Bronchial epithelial cell (primary cell): Measurements from ENCODE around the gene LAMA5. TPM values are rescaled to one million over a fixed set of nuclear protein-coding genes. Genes with fewer than 3 reads are reported as not detected.

ENCODE experiments used
- DNase-seq: peaks from one replicate; pipeline ENCODE4 v3.0.0-alpha.2; 2010; ENCODE audit warnings: low read depth
- FAIRE-seq: peaks from 2 replicates; lab custom pipeline; 2011; peaks lifted over from hg19 to GRCh38; lab: Jason Lieb, UNC
- H3K27me3 ChIP-seq: 2 replicates; pipeline ENCODE4 v1.5.1; 2011; ENCODE audit warnings: low read length; ENCODE audit not compliant: control insufficient read depth, insufficient read depth
- H3K36me3 ChIP-seq: 2 replicates; pipeline ENCODE4 v1.5.1; 2011; ENCODE audit warnings: low read length; ENCODE audit not compliant: control insufficient read depth, insufficient read depth
- H3K4me3 ChIP-seq: 2 replicates; pipeline ENCODE4 v1.5.1; 2011; ENCODE audit warnings: mild to moderate bottlenecking, low read depth, low read length, control low read depth
- total RNA-seq: library from RNA; depleted of rRNA; stranded (reverse); fragments of >200 nt; gene quantifications from 2 replicates; pipeline ENCODE4 v1.2.1, GENCODE V29; 2014
- TF ChIP-seq, protein P1 (sequence below): IDR thresholded peaks from 2 replicates; pipeline ENCODE4 v1.5.1; 2011; ENCODE audit warnings: mild to moderate bottlenecking, moderate library complexity, low read length, control low read depth, inconsistent platforms; ENCODE audit not compliant: insufficient read depth, severe bottlenecking

The LAMA5 gene
- total RNA-seq, 1 donor from 2014 or later = 61.6 TPM

DNA sequence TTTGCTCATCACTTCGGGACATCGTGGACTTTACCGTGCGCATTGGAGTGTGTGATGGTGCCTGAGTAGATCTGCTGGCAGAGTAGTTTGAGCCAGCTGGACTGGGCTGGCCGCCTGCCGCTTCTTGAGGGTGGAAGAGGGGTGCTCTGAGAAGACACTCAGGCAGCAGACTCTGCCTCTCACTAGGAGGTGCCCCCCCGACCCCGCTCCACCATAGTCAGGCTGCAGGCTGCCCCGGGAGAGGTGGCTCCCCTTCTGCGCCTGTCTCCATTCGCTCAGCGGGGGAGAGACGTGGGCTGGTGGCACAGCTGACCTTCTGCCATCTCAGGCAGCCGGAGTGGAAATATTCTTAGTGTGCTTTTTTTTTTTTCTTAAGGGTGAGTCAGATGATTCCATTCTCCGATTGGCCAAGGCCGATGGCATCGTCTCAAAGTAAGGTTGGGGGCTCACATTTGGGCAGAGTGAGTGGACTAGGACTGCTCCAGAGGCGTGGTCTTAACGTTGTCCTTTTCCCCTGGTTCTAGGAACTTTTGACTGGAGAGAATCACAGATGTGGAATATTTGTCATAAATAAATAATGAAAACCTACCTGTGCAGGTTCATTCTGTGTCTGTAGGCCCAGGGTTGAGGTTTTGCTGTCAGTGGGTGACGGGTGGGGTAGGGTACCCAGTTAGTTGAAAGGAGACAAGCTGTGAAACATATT, 21.0 kb upstream of the LAMA5 start:
- TF ChIP-seq, protein P1, sequence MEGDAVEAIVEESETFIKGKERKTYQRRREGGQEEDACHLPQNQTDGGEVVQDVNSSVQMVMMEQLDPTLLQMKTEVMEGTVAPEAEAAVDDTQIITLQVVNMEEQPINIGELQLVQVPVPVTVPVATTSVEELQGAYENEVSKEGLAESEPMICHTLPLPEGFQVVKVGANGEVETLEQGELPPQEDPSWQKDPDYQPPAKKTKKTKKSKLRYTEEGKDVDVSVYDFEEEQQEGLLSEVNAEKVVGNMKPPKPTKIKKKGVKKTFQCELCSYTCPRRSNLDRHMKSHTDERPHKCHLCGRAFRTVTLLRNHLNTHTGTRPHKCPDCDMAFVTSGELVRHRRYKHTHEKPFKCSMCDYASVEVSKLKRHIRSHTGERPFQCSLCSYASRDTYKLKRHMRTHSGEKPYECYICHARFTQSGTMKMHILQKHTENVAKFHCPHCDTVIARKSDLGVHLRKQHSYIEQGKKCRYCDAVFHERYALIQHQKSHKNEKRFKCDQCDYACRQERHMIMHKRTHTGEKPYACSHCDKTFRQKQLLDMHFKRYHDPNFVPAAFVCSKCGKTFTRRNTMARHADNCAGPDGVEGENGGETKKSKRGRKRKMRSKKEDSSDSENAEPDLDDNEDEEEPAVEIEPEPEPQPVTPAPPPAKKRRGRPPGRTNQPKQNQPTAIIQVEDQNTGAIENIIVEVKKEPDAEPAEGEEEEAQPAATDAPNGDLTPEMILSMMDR = no peak
- DNase-seq (no peak), FAIRE-seq (no peak)
- H3K4me3 ChIP-seq = peak overlapping the region; percentile 97
- H3K36me3 ChIP-seq = peaks cover 17% of the 10 kb centered on the region
- no peaks in the 10 kb centered on the region for H3K27me3 ChIP-seq

DNA sequence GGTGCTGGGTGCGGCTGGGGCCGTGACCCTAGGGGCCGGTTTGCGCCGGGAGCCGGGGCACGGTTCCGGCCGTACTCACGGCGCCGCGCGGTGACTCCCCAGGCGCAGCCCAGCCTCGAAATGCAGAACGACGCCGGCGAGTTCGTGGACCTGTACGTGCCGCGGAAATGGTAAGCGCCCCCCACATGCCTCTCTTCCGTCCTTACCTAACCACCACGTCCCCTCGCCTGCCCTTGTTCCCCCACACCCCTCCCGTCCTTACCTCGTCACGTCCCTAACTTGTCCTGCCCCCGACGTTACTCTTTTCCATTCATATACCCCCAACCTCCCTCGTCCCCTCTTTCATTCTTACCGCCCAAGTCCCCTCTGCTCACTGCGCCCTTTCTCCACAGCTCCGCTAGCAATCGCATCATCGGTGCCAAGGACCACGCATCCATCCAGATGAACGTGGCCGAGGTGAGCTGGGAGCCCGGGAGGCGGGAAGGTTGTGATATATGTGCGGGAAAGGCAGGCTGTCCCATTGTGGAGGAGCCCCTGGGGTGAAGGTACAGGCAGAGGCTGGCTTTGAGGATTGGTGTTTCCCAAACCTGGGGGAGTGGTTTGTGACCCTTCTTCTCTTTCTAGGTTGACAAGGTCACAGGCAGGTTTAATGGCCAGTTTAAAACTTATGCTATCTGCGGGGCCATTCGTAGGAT, 20.3 kb upstream of the LAMA5 start:
- FAIRE-seq (no peak), DNase-seq (no peak)
- Histone ChIP-seq H3K36me3 (peaks cover 17% of the 10 kb centered on the region), H3K4me3 (peak overlapping the region; percentile 97), H3K27me3 (no peaks in the 10 kb centered on the region)
- TF ChIP-seq, protein P1 = no peak

DNA sequence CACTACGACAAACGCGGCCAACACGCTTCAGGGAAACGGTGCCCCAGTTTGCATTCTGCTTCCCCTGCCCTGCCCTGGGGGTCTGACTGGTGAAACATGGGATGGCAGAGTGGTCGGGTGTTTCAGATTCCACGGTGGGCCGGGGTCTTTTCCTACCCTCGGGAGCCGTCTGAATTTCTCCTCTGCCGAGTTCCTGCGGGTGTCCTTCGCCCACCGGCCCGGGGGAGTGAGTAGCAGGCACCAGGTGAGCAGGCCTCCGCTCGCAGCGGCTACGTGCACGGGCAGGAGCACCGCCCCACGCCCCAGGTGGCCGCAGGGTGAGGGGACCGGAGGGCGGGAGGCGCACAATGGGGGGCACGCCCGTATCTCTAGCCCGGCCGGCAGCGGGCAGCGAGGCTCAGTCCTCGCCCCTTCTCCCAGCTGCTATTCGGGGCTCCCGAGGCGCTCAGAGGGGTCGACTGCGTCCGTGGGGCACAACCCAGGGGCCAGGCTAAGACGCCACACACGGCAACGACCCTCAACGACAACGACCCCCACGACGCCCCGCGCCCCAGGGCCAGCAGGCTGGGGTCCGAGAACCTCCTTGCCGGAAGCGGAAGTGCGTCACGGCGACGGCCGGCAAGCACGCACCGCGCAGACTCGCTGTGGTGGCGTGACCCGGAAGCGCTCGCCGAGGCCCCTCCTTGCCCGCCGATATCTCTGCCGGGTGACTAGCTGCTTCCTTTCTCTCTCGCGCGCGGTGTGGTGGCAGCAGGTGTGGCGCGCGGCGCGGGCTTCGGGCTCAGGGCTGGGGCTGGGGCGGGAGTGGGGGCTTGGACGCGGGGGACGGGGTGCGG, 19.5 kb upstream of the LAMA5 start, which contains the start of gene RPS21:
RPS21 (plus strand) TSS at position 721 of the 836 bp plus-strand sequence. CDS start 236 bp downstream, outside the sequence.
- FAIRE-seq (no peak), DNase-seq (peak; percentile 78)
- Histone ChIP-seq H3K4me3 (peak within 1 kb of the TSS; percentile 97), H3K36me3 (peaks cover 17% of the 10 kb centered on the region), H3K27me3 (no peaks in the 10 kb centered on the region)
- TF ChIP-seq, protein P1 = peak; percentile 12

DNA sequence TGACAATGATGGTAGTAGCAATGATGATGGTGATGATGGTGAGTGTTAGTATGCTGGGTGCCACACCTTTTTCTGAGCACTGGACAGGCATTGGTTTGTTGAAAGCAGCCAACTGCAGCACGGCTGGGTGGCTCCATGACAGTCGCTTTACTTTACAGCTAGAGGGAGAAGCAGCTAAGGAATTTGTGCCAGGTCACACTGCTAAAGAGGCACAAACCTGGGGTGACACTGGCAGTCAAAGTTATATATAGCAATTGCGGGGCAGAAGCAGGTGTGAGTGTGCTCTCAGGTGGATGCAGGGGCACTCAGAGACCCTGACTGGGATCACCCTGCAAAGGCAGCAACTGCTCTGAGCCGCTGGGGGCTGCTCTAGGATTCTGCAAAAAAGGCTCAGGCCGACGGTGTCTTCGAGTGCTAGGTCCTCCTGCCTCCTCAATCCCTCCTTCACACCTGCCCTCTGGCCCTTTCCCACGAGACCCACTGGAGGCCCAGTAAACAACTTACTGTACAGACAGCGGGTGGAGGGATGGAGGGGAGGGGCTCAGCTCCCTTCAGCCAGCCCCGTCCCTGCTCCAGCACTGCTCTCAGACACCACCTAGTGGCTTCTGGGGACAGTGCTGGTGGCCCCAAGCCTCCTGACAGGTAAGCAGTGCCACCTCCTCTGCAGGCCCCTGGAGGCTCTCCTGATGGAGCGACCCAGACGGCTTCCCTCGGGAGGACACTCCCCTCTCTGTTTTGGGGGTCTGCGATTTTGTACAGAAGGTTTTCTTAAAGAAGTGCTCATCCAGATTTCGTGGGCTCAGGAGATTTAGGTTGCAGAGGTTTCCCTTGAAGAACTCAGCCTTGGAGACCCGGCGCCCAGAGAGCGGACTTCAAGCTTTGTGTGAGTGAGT, 15.4 kb upstream of the LAMA5 start:
- H3K27me3 ChIP-seq = no peaks in the 10 kb centered on the region
- no peak overlapping the region for H3K4me3 ChIP-seq
- FAIRE-seq = no peak
- DNase-seq = peak; percentile 67
- TF ChIP-seq, protein P1 = peak; percentile 98
- no peaks in the 10 kb centered on the region for H3K36me3 ChIP-seq

DNA sequence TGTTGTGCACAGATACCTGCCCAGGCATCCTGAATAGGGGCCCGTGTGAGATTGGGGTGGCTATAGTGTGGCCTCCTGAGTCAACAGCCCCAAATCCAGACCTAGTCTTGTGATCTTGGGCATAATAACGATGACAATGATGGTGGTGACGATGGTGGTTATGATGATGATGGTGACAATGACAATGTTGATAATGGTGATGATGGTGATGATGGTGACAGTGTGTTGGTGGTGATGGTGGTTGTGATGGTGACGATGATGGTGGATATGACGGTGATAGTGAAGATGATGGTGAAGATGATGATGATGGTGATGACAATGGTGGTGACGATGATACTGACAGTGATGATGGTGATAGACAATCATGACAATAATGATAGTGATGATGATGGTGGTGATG, 14.7 kb upstream of the LAMA5 start:
- H3K27me3 ChIP-seq = no peaks in the 10 kb centered on the region
- FAIRE-seq (no peak), DNase-seq (no peak)
- TF ChIP-seq, protein P1 = no peak
- no peak overlapping the region for H3K4me3 ChIP-seq
- no peaks in the 10 kb centered on the region for H3K36me3 ChIP-seq
